Sigmoid colon (tissue), 7 donors: Measurements from ENCODE around the gene PLD1. TPM values are rescaled to one million over a fixed set of nuclear protein-coding genes. Genes with fewer than 3 reads are reported as not detected.
A peak's percentile ranks its signal among the peaks of the same experiment; 100 is the strongest.

Experiments
- DNase-seq: peaks from one replicate; pipeline ENCODE4 v3.0.0-alpha.2; 2019
- H3K27ac ChIP-seq, 4 donors: fragments of 200-600 bp; sonication (generic); one replicate each; pipeline ENCODE4 v1.5.1; 2016 to 2019; ENCODE audit warnings: mild to moderate bottlenecking in 1 of 4
- H3K27me3 ChIP-seq, 3 donors: fragments of 200-600 bp; sonication (generic); one replicate each; pipeline ENCODE4 v1.5.1; 2019; ENCODE audit warnings: mild to moderate bottlenecking in 1 of 3
- H3K36me3 ChIP-seq, 4 donors: fragments of 200-600 bp; sonication (generic); one replicate each; pipeline ENCODE4 v1.5.1; 2016 to 2019
- H3K4me1 ChIP-seq, 4 donors: fragments of 200-600 bp; sonication (generic); one replicate each; pipeline ENCODE4 v1.5.1; 2017 to 2019
- H3K4me3 ChIP-seq, 4 donors: fragments of 200-600 bp; sonication (generic); one replicate each; pipeline ENCODE4 v1.5.1; 2017 to 2019; ENCODE audit warnings: mild to moderate bottlenecking in 2 of 4, moderate library complexity in 1 of 4
- H3K9me3 ChIP-seq, 4 donors: fragments of 200-600 bp in 3 of 4; sonication (generic) in 3 of 4; one replicate each; pipeline versions ENCODE4 v1.5.1 to v1.6.1; 2013 to 2019
- EP300 ChIP-seq, 4 donors: sonication (generic); formaldehyde crosslinking; IDR thresholded peaks; one replicate each; pipeline ENCODE4 v1.6.1; 2017; ENCODE audit warnings: antibody characterized with exemption in 4 of 4
- POLR2A ChIP-seq, 2 donors: fragments of 450-650 bp; IDR thresholded peaks; one replicate each; pipeline ENCODE4 v1.6.1; 2016; ENCODE audit warnings: antibody characterized with exemption in 2 of 2, mild to moderate bottlenecking in 2 of 2, moderate library complexity in 2 of 2
- POLR2AphosphoS5 ChIP-seq, 4 donors: sonication (generic); formaldehyde crosslinking; IDR thresholded peaks; one replicate each; pipeline ENCODE4 v1.6.1; 2017; ENCODE audit warnings: antibody characterized with exemption in 4 of 4
- WGBS, 2 donors: extraction: QIAGEN DNeasy Blood & Tissue Kit; methylation state at CpG; one replicate each; pipeline ENCODE4 v1.1.7; 2013; 5-methylcytosine and 5-hydroxymethylcytosine counted together
- intact Hi-C: fragments of 100-400 bp; cut with DNase I; formaldehyde crosslinking; loops from one replicate; pipeline ENCODE4 v1.15.1; 2023
- polyA plus RNA-seq, 3 donors: library from polyadenylated mRNA; stranded (reverse); fragments of 200-250 nt; gene quantifications; one replicate each; pipeline ENCODE4 v1.2.3, GENCODE V29; 2013
- total RNA-seq, 4 donors: library from RNA; depleted of rRNA; stranded (reverse); fragments of >200 nt; gene quantifications; one replicate each; pipeline ENCODE4 v1.1.0, GENCODE V29; 2016
- TF ChIP-seq, protein P1 (sequence below), 4 experiments: fragments of 450-650 bp in 3 of 4; fragments of 200-600 bp in 1 of 4; IDR thresholded peaks; one replicate each; pipeline ENCODE4 v1.5.1; 2016 to 2019; ENCODE audit warnings: antibody characterized with exemption in 4 of 4, mild to moderate bottlenecking in 3 of 4, moderate library complexity in 2 of 4
- donor health status: healthy with polysubstance abuse.
- donor health status: Bipolar disorder and iron deficiency.
- donor health status: healthy.

PLD1 gene
- total and polyA plus RNA-seq, 7 donors: 8.6 to 24.3 (median 12.2) TPM

DNA sequence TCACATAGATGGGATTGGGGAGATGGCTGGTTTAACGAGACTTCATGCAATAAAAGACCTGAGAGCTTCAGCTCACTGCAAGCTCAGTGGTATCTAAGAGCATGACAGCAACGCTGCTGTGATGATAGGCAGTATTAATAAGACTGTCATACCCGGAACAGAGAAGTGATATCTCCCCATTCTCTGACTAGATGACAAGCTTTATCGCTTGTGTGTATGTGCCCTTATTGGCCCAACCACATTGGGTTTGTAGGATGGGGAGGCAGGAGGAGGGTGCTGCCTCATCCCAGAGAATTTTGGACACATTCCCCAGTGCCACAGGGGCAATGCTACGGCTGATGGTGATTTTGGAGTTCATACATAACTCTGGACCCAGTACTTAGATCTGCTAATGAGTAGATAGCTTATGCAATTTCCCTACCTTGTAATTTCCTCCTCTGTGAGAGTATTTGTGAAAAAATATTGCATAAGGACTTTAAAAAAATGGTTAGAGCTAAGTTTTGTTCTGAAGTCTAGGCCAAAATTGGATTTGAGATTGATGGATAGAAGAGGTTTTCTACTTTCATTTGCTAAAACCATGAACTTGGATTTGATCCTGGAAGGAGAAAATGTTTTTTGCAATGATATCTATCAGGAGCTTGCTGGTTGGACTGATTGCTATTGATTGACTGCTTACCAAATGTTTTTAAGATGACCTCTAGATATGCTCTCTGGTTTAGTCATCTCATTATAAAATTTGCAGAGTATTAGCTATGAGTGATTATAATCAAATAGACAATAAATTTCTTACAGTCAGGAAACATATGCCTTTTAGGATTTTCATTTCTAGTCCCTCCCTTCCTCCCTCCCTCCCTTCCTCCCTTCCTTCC is 18.9 kb upstream of the PLD1 start:
- Histone ChIP-seq H3K36me3 (no peaks in the 10 kb centered on the region), H3K4me1 (peaks cover 0 to 19% (median 12%) of the 10 kb centered on the region in 4 donors), H3K27me3 (no peaks in the 10 kb centered on the region), H3K9me3 (no peaks in the 10 kb centered on the region), H3K27ac (peak overlapping the region; percentile 42 to 54 (median 46)), H3K4me3 (no peak overlapping the region)
- 79 to 82% methylated on average over 5 of the region's 5 CpGs for WGBS, 2 donors
- no peak for DNase-seq
- intact Hi-C loops: no loop called here
- no peak for TF ChIP-seq POLR2AphosphoS5 (IDR thresholded peaks at IDR 0.05)
- no peak for TF ChIP-seq POLR2A (IDR thresholded peaks at IDR 0.05)
- TF ChIP-seq EP300 (IDR thresholded peaks at IDR 0.05): no peak
- TF ChIP-seq, protein P1, sequence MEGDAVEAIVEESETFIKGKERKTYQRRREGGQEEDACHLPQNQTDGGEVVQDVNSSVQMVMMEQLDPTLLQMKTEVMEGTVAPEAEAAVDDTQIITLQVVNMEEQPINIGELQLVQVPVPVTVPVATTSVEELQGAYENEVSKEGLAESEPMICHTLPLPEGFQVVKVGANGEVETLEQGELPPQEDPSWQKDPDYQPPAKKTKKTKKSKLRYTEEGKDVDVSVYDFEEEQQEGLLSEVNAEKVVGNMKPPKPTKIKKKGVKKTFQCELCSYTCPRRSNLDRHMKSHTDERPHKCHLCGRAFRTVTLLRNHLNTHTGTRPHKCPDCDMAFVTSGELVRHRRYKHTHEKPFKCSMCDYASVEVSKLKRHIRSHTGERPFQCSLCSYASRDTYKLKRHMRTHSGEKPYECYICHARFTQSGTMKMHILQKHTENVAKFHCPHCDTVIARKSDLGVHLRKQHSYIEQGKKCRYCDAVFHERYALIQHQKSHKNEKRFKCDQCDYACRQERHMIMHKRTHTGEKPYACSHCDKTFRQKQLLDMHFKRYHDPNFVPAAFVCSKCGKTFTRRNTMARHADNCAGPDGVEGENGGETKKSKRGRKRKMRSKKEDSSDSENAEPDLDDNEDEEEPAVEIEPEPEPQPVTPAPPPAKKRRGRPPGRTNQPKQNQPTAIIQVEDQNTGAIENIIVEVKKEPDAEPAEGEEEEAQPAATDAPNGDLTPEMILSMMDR (IDR thresholded peaks at IDR 0.05): no peak

DNA sequence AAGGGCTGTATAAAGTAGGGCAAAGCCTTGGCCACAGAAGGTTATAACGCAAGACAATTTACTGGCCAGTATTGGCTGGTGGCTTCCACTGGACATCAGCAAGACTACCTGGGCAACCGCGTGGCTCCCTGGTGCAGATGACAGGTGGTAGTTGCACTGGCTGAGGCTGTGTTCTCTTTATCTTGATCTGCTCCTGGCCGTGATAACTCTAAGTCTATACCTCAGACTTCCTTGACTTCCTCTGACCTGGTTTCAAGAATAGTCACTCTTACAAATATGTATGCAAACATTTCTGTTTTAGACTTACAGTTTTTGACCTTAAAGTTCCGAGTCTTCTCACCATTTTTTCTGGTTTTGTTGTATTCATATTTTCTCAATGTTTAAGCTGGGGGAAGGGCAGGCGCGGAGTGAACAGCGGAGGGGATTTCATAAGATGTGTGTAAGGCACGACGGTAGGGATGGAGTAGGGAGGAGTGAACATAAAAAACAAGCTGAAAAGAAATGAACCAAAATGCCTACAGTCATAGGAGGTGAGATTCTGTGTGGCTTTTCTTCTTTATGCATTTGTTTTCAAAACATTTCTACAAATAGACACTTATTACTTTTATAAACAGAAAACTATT is 17.7 kb upstream of the PLD1 start:
- TF ChIP-seq, protein P1 (IDR thresholded peaks at IDR 0.05): no peak
- no peak for TF ChIP-seq POLR2A (IDR thresholded peaks at IDR 0.05)
- no peak for TF ChIP-seq POLR2AphosphoS5 (IDR thresholded peaks at IDR 0.05)
- H3K36me3 ChIP-seq: no peaks in the 10 kb centered on the region
- H3K4me1 ChIP-seq: peaks cover 0 to 11% (median 6%) of the 10 kb centered on the region in 4 donors
- no peak overlapping the region for H3K4me3 ChIP-seq
- intact Hi-C loops: no loop called here
- H3K27me3 ChIP-seq: no peaks in the 10 kb centered on the region
- no peak for DNase-seq
- 71 to 83% methylated on average over 10 of the region's 10 CpGs for WGBS, 2 donors
- H3K27ac ChIP-seq: no peak overlapping the region
- no peaks in the 10 kb centered on the region for H3K9me3 ChIP-seq

DNA sequence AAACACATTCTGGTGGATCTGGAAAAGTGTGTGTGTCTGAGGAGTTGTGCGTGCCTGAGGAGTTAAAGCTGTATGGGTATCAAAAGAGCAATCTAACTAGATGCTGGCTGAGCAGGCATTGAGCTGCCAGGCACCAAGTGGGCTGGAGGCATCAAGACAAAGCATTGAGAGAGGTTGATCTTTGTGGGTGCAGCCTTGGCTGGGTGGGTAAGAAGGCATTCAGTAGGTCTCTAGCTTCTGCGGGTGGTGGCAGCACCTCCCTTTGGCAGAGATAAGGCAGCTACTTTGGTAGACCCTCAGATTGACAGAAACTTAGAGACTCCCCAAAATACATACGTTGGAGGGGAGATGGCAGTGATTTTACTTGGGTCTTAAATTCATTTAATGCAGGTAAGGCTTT is 17.1 kb upstream of the PLD1 start:
- peaks cover 0 to 11% (median 6%) of the 10 kb centered on the region in 4 donors for H3K4me1 ChIP-seq
- intact Hi-C loops: no loop called here
- no peaks in the 10 kb centered on the region for H3K36me3 ChIP-seq
- TF ChIP-seq, protein P1 (IDR thresholded peaks at IDR 0.05): no peak
- no peak for TF ChIP-seq EP300 (IDR thresholded peaks at IDR 0.05)
- no peak for TF ChIP-seq POLR2AphosphoS5 (IDR thresholded peaks at IDR 0.05)
- TF ChIP-seq POLR2A (IDR thresholded peaks at IDR 0.05): no peak
- 92 to 94% methylated on average over 3 of the region's 3 CpGs for WGBS, 2 donors
- DNase-seq: no peak
- no peaks in the 10 kb centered on the region for H3K27me3 ChIP-seq
- H3K27ac ChIP-seq: no peak overlapping the region
- H3K9me3 ChIP-seq: no peaks in the 10 kb centered on the region
- no peak overlapping the region for H3K4me3 ChIP-seq

DNA sequence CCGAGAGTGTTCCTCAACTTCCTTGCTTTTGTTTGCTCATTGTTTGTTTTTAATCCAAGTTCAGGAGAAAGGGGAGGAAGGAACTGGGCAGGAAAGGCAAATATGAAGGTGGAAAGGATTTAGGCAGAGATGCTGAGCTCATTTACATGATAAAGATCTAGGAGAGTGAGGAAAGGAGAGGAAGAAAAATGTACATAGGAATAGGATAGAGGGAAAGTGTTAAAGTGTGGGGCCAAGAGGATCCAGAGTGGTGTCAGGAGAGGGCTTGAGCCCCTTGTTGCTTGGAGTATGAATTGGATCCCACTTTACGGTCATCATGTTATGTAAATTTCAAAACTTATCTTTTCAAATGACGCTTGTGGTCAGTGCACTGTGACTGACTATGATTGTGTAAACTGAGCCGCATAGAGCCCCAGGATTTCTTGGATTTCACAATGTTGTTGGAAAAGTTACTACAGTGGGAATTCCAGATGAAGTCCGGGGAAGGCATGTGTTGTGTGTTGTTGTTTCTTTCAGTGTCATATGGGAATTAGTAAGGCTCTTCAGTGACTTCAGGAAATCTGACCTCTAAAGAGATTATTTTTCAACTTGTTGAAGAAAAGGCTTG is 15.0 kb upstream of the PLD1 start:
- Histone ChIP-seq H3K9me3 (no peaks in the 10 kb centered on the region), H3K36me3 (no peaks in the 10 kb centered on the region), H3K27ac (peak overlapping the region; percentile 23 to 58 (median 36)), H3K4me1 (peaks cover 0 to 8% (median 4%) of the 10 kb centered on the region in 4 donors), H3K4me3 (no peak overlapping the region), H3K27me3 (no peaks in the 10 kb centered on the region)
- peak in 3 of 4 donors; percentile 14 to 64 (median 24) for TF ChIP-seq POLR2AphosphoS5 (IDR thresholded peaks at IDR 0.05)
- TF ChIP-seq, protein P1 (IDR thresholded peaks at IDR 0.05): no peak
- peak in 1 of 4 donors; percentile 4 for TF ChIP-seq EP300 (IDR thresholded peaks at IDR 0.05)
- TF ChIP-seq POLR2A (IDR thresholded peaks at IDR 0.05): no peak
- peak; percentile 70 for DNase-seq
- intact Hi-C loops: no loop called here
- 75 to 78% methylated on average over 5 of the region's 5 CpGs for WGBS, 2 donors
